Body of pancreas (tissue), 4 donors: ENCODE results near the gene LYRM4.

ENCODE experiments used
- POLR2A ChIP-seq, 3 donors: fragments of 450-650 bp; IDR thresholded peaks; one replicate each; pipeline ENCODE4 v1.6.1; 2016; ENCODE audit warnings: antibody characterized with exemption in 3 of 3, mild to moderate bottlenecking in 2 of 3
- TF ChIP-seq, protein P1 (sequence below), 7 experiments: fragments of 450-650 bp in 4 of 7; fragments of 200-600 bp in 3 of 7; sonication (generic) in 3 of 7; IDR thresholded peaks; one replicate each; pipeline ENCODE4 v1.5.1; 2016 to 2019; ENCODE audit warnings: antibody characterized with exemption in 7 of 7

DNA sequence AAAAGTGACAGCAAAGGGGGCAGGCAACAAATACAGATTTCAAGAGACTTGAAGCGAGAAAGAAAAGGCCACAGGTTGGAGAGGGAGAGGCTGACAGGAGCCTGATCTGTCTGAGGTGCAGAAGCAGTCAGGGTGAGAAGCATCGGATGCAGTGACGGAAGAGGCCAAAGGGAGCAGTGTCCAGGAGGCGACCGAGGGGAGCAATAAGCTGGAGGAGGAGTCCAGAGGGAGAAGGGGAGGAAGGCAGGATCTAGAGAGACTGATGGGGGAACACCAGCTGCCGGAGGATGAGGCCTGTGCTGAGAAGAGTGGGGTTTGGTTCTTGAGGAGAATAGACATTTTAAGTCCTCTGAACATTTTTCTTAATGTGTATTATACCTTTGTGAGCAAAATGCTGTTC, 24.3 kb upstream of the LYRM4 start:
- TF ChIP-seq, protein P1, sequence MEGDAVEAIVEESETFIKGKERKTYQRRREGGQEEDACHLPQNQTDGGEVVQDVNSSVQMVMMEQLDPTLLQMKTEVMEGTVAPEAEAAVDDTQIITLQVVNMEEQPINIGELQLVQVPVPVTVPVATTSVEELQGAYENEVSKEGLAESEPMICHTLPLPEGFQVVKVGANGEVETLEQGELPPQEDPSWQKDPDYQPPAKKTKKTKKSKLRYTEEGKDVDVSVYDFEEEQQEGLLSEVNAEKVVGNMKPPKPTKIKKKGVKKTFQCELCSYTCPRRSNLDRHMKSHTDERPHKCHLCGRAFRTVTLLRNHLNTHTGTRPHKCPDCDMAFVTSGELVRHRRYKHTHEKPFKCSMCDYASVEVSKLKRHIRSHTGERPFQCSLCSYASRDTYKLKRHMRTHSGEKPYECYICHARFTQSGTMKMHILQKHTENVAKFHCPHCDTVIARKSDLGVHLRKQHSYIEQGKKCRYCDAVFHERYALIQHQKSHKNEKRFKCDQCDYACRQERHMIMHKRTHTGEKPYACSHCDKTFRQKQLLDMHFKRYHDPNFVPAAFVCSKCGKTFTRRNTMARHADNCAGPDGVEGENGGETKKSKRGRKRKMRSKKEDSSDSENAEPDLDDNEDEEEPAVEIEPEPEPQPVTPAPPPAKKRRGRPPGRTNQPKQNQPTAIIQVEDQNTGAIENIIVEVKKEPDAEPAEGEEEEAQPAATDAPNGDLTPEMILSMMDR (IDR thresholded peaks at IDR 0.05): no peak
- no peak for TF ChIP-seq POLR2A (IDR thresholded peaks at IDR 0.05)
